HFF-Myc (cell line): ENCODE results near the gene LAS1L.

Source experiments
- DNase-seq: peaks from one replicate; pipeline ENCODE4 v3.0.0-alpha.2; 2011; ENCODE audit warnings: low read depth; ENCODE audit errors: extremely low read depth
- H3K4me3 ChIP-seq: replicated peaks from 2 replicates; pipeline ENCODE4 v1.5.1; 2011; ENCODE audit warnings: low read depth, mild to moderate bottlenecking, control low read depth, low read length
- CTCF ChIP-seq: IDR thresholded peaks from 2 replicates; pipeline ENCODE4 v1.5.1; 2012; ENCODE audit warnings: mild to moderate bottlenecking, low read depth, low read length, control low read depth; ENCODE audit errors: missing control alignments

LAS1L gene

GRCh38 chrX:65517923-65518322, 16.7 kb downstream of the LAS1L start:
- H3K4me3 ChIP-seq: no peak overlapping the region
- TF ChIP-seq CTCF: no peak
- no peak for DNase-seq

- no peak overlapping the region for H3K4me3 ChIP-seq
- no peak for DNase-seq
- TF ChIP-seq CTCF: no peak
Measured at GRCh38 chrX:65516756-65517155, 17.8 kb downstream of the LAS1L start.

- H3K4me3 ChIP-seq: no peak overlapping the region
- no peak for DNase-seq
- TF ChIP-seq CTCF: no peak
Measured at GRCh38 chrX:65513610-65514009, 21.0 kb downstream of the LAS1L start.

GRCh38 chrX:65509400-65509799, 25.2 kb downstream of the LAS1L start:
- H3K4me3 ChIP-seq: no peak overlapping the region
- TF ChIP-seq CTCF: no peak
- no peak for DNase-seq

GRCh38 chrX:65508851-65509250, 25.7 kb downstream of the LAS1L start:
- no peak overlapping the region for H3K4me3 ChIP-seq
- TF ChIP-seq CTCF: no peak
- no peak for DNase-seq

- TF ChIP-seq CTCF: no peak
- H3K4me3 ChIP-seq: no peak overlapping the region
- no peak for DNase-seq
Measured at GRCh38 chrX:65502618-65503017, 32.0 kb downstream of the LAS1L start.

GRCh38 chrX:65493431-65493830, 41.2 kb downstream of the LAS1L start:
- no peak overlapping the region for H3K4me3 ChIP-seq

More at GRCh38 chrX:65493431-65493830, 41.2 kb downstream of the LAS1L start:
- TF ChIP-seq CTCF: no peak
- no peak for DNase-seq
